Liver (tissue), 3 donors: Measurements from ENCODE around the gene ADTRP.

Source experiments
- CTCF ChIP-seq: fragments of 150-350 bp; IDR thresholded peaks from 2 replicates; pipeline ENCODE4 v1.5.1; 2017; ENCODE audit warnings: improper control_type of control experiment, low read depth, low read length; ENCODE audit not compliant: missing input control
- RAD21 ChIP-seq, 2 donors: IDR thresholded peaks; 2 replicates each; pipeline ENCODE4 v1.6.1; 2016; ENCODE audit warnings: antibody characterized with exemption in 2 of 2, mild to moderate bottlenecking in 2 of 2
- ZBTB33 ChIP-seq: IDR thresholded peaks from 2 replicates; pipeline ENCODE4 v1.6.1; 2016; ENCODE audit warnings: antibody characterized with exemption
- donor health status: healthy.
- donor health status: healthy.

GRCh38 chr6:11767458-11767857, 11.1 kb downstream of the ADTRP start:
- TF ChIP-seq CTCF (no peak), ZBTB33 (no peak), RAD21 (IDR thresholded peaks at IDR 0.05) (no peak)
